Measurements from ENCODE around the gene PSRC1.
A peak's percentile ranks its signal among the peaks of the same experiment; 100 is the strongest.

Gene PSRC1

GRCh38 chr1:109256085-109256484 is 26.9 kb downstream of the PSRC1 start:
- DNase-seq (ENCODE audit: low read depth) = no peak
- in situ Hi-C loops (cut with HindIII; ENCODE audit: low sequenced_read_pairs) = no loop called here
- TF ChIP-seq CTCF (IDR thresholded peaks at IDR 0.05; ENCODE audit: low read depth, low read length, missing control alignments) = no peak
- H3K4me3 ChIP-seq (ENCODE audit: low read depth, low read length) = no peak overlapping the region

- TF ChIP-seq CTCF (IDR thresholded peaks at IDR 0.05; ENCODE audit: low read depth, low read length, missing control alignments) = no peak
- in situ Hi-C loops (cut with HindIII; ENCODE audit: low sequenced_read_pairs) = no loop called here
- H3K4me3 ChIP-seq (ENCODE audit: low read depth, low read length) = no peak overlapping the region
- DNase-seq (ENCODE audit: low read depth) = no peak
These were observed 27.3 kb downstream of the PSRC1 start for GRCh38 chr1:109255678-109256077.

- H3K4me3 ChIP-seq (ENCODE audit: low read depth, low read length) = no peak overlapping the region
- in situ Hi-C loops (cut with HindIII; ENCODE audit: low sequenced_read_pairs) = no loop called here
- no peak for DNase-seq (ENCODE audit: low read depth)
- TF ChIP-seq CTCF (IDR thresholded peaks at IDR 0.05; ENCODE audit: low read depth, low read length, missing control alignments) = peak; percentile 54
These were observed 27.8 kb downstream of the PSRC1 start for GRCh38 chr1:109255097-109255651.

GRCh38 chr1:109254621-109255096 is 28.3 kb downstream of the PSRC1 start:
- H3K4me3 ChIP-seq (ENCODE audit: low read depth, low read length) = no peak overlapping the region
- in situ Hi-C loops (cut with HindIII; ENCODE audit: low sequenced_read_pairs) = no loop called here
- TF ChIP-seq CTCF (IDR thresholded peaks at IDR 0.05; ENCODE audit: low read depth, low read length, missing control alignments) = no peak
- DNase-seq (ENCODE audit: low read depth) = no peak

GRCh38 chr1:109253803-109254620 is 28.9 kb downstream of the PSRC1 start:
- in situ Hi-C loops (cut with HindIII; ENCODE audit: low sequenced_read_pairs) = no loop called here
- DNase-seq (ENCODE audit: low read depth) = no peak
- no peak for TF ChIP-seq CTCF (IDR thresholded peaks at IDR 0.05; ENCODE audit: low read depth, low read length, missing control alignments)
- no peak overlapping the region for H3K4me3 ChIP-seq (ENCODE audit: low read depth, low read length)

GRCh38 chr1:109252893-109253802 is 29.8 kb downstream of the PSRC1 start:
- DNase-seq (ENCODE audit: low read depth) = no peak
- no peak for TF ChIP-seq CTCF (IDR thresholded peaks at IDR 0.05; ENCODE audit: low read depth, low read length, missing control alignments)
- no peak overlapping the region for H3K4me3 ChIP-seq (ENCODE audit: low read depth, low read length)
- in situ Hi-C loops (cut with HindIII; ENCODE audit: low sequenced_read_pairs) = no loop called here

Measured in astrocyte of the cerebellum (primary cell).